NCI-H345 (cell line): ENCODE measurements around the gene CXCR2.
"Not testable (repeated sequence)": the region's sequence is repeated elsewhere in the genome, so short reads cannot be mapped to it uniquely, and the experiment has no call there.

Source experiments
- DNase-seq: peaks from one replicate; lab custom pipeline; 2025; lab: John Stamatoyannopoulos, UW

Gene CXCR2

DNA sequence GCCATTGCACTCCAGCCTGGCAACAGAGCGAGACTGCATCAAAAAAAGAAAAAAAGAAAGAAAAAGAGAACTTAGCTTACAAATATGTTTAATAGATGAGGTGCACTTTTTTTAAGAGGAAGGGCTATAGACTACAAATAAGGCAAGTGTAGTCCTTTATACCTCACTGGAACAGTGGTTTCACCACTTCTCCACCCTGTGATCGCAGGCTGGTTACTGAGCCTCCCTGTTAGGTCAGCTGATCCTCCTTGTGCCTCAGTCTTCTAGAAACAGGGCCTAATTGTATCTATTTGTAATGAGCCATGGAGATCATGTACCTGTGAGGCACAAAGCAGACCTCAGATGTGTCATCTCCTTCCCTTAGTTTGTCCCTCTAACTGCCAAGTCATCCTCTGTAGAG, 4.5 kb downstream of the CXCR2 start:
- DNase-seq: no peak

DNA sequence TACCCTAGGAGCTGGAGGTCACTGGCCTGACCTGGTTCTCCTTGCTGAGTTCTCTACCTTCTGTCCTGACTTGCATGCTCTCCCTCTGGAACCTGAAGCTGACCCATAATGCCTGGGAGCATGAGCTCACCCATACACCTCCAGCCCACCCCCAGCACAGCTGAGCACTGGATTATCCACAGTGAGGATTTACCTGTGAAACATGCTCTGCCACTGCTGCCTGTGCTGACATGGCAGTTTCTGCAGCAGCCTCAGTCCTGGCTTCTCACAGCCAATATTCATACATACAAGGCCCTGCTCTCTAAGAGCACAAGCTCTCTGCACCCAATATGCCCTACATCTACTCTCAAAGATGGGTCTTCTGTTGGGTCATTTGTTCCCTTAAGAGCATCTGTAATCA, 5.0 kb downstream of the CXCR2 start:
- no peak for DNase-seq

- DNase-seq: no peak
Observed at GRCh38 chr2:218137514-218137913, 11.7 kb downstream of the CXCR2 start.

GRCh38 chr2:218138047-218138446, 12.2 kb downstream of the CXCR2 start:
- DNase-seq: no peak

- DNase-seq: no peak
Observed at GRCh38 chr2:218145124-218145523, 19.3 kb downstream of the CXCR2 start.

GRCh38 chr2:218146056-218146455, 20.2 kb downstream of the CXCR2 start:
- DNase-seq: no peak

DNA sequence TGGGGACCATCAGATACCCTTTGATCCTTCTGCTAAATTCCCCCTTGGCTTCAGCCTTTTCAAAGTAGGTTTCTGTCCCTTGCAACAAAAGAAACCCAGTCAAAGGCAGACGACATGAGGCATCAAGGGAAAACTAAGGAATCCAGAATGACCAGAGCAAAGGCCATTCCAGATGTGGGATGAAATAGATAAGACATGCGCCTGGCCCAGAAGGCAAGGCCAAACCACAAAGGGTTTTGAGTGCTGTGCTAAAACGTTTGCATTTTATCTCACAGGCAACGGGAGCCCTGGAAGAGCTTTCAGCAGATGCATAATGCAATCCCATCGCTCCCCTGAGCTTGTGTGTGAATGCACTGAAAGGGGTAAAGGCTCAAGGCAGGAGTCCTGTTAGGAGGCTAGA, 23.3 kb downstream of the CXCR2 start:
- no peak for DNase-seq

DNA sequence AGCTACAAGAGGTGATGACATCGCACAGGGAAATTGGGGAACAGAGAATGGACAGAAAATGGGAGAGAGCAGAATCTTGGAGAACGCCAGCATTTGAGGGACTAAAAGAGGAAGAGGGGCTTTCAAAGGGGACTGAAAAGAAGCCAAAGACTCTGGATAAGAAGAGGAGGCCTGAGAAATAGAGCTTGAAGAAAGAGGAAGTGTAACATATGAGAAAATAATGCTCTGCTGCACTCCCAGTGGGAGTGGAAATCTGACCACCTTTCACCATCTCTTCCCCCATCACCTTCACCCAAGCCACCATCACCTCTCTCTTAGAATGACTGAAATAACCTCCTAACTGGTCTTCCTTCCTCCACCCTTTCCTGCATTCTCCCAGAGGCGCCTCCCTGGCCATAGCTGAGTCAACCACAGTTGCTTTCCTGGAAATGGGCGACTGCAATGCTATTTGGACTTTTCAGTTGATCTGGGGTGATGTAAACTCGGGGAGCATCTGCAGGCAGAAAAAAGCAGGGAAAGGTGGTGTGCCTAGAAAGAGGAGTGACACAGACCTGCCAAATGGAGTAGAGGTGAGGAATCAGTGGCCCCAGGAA, 24.1 kb downstream of the CXCR2 start:
- DNase-seq: no peak

DNA sequence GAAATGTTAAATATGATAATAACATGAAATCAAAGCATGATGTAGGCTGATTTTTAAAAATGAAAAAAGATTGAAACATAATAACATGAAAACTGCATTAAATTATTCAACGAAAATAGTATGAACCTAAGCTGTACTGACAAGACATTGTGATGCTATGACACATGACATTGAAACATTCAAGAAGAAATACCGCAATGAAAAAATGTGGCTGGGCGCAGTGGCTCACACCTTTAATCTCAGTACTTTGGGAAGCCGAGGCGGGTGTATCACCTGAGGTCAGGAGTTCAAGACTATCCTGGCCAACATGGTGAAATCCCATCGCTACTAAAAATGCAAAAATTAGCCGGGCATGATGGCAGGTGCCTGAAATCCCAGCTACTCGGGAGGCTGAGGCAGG, 26.3 kb downstream of the CXCR2 start:
- DNase-seq: no peak

DNA sequence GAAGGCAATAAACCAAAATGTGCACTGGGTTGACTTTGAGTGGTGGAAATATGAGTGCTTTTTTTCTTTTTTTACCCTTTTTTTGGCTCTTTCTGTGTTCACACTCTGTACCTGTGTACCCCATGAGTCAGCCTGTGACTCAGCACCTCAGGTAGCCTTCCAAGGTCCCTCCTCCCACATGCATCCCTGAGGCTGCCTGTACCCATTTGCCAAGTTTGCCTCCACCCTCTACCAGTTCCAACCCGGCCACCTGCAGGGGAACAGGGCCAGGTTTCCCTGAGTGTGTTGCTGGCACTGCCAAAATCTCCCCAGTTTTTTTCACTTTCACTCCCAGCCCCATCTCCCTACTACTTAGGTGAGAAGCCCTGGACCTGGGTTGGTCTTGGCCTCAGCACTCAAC, 26.9 kb downstream of the CXCR2 start:
- no peak for DNase-seq

DNA sequence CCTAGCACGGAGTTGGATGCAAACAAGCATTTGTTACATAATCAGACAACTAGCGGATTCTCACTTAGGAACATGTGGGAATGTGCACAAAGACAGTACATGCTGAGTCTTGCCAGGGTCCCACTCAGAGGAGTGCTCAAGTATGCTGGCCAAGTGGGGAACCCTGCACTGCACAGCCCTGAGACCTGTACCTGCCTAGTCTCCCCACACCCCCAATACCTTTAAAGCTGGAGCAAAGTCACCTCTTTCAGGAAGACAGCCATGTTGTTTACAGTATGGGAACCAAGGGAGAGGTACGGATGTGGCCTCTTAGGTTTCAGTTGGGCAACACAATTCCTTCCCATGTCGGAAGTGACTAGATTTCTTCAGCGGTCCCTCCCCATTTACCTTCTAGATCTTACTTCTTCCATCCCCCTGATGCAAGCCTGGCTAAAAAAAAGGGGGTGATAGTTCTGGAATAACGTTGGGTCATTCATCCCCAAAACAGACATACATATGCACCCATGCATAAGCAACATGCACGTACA, 30.2 kb downstream of the CXCR2 start:
- no peak for DNase-seq

DNA sequence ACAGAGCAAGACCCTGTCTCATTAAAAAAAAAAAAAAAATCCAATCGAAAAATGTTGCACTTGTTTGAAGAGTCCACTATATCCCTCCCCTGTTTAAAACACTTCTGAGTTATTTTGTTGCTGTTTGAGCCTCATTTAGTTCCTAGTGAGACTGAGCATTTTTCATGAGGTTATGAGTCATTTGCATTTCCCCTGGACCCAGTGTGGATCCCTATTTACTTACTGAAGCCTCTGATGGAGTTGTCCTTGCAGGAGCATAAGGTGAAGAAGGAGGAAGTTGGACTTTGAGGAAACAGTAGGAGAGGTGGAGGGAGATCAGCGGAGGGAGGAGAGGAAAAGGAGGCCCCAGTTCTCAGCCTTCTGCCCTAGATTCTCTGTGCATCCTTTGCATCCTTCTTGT, 35.8 kb downstream of the CXCR2 start:
- no peak for DNase-seq

DNA sequence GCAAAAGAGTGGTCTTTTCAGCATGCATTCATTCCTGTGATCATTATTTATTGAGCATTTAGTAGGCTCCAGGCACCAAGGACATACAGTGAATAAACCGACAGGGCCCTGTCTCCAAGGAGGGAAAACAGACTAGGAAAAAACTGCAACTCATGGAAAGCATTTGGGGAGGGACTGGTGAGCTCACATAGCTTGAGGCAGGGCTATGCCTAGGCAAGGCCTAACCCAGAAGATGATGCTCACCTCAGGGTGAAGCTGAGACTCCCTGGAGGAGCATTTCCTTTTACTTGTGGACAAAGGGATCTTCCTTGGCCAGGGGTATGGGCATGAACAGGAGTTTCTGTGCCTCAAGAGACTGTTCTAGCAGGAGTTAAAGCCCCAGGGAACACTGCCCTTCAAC, 37.0 kb downstream of the CXCR2 start:
- DNase-seq: no peak

GRCh38 chr2:218166791-218167190, 41.0 kb downstream of the CXCR2 start, which contains the start of gene CXCR1:
CXCR1 (minus strand) TSS chr2:218166962; CDS start chr2:218165211, 1,751 bp downstream.
- DNase-seq: no peak

DNA sequence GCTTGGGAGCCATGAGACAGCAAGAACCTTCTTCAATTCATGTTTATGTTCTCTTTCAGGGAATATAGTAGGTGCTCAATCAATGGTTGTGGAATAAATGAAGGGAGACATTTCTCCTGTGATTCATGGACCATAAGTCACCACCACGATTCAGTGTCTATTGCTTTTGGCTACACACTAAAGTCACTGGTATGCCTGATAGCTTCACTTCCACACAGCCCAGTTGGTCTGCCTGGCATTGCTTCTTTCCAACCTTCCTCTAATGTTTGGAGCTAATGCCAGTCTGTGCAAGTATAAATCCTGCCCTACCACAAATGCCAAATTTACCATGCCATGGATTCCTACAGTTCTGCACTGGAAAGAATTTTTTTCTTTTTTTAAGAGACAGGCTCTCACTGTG, 42.2 kb downstream of the CXCR2 start:
- no peak for DNase-seq

DNA sequence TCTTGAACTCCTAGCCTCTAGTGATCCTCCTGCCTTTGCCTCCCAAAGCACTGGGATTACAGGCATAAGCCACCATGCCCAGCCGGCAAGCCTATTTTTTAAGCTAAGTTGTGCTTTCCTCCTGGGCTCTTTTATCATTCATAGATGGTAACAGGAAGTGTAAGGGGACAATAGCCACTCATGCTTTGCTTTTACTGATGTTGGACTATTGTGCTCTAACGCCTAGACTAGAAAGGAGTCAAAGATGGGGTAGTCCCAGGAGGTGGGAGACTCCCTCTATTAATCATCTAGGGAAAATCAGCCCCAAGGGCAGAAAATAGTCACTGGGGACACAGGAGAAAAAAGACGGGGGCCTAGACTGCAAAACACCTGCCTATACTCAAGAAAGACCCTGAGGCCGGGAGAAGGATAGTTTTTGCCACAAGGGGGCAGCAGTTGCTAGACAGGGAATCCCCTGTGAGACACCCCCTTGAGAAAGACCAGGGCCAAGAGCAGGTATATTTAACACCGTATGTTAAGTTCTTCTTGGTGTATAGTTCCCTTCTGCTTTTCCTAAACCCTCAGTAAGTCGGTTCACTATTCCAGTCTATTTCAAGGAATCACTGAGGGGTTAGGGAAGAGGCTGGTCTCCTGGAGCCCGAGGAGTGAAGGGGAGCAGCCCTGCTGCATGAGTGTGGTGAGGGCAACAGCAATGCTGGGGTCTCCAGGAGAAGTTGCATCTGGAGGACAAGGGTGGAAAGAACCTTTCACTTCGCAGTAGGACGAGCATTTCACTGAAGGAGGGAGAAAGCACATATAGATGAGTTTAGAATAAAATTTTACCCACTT, 43.0 kb downstream of the CXCR2 start:
- DNase-seq: peak; percentile 45

- no peak for DNase-seq
Observed at GRCh38 chr2:218169757-218170546, 44.1 kb downstream of the CXCR2 start.

DNA sequence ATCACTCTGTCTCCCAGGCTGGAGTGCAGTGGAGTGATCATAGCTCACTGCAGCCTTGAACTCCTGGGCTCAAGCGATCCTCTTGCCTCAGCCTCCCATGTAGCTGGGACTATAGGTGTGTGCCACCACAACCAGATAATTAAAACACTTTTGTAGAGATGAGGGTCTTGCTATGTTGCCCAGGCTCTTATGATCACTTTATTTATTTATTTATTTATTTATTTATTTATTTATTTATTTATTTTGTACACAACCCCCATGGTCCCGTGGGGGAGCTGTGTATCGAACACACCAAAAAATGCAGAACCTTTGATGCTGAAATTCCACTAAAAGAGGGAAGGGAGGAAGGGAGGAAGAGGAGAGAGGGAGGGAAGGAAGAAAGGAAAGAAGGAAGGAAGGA, 45.9 kb downstream of the CXCR2 start:
- DNase-seq: not testable (repeated sequence)

GRCh38 chr2:218172845-218173244, 47.0 kb downstream of the CXCR2 start:
- no peak for DNase-seq

GRCh38 chr2:218179782-218180181, 54.0 kb downstream of the CXCR2 start:
- no peak for DNase-seq

- DNase-seq: no peak
Observed at GRCh38 chr2:218180467-218181114, 54.8 kb downstream of the CXCR2 start.

GRCh38 chr2:218184331-218184730, 58.5 kb downstream of the CXCR2 start:
- DNase-seq: no peak
